GM12864 (cell line): ENCODE data around the gene CNTNAP2.

Source experiments
- DNase-seq: peaks from one replicate; pipeline ENCODE4 v3.0.0-alpha.2; 2011; ENCODE audit warnings: low read depth
- H3K4me3 ChIP-seq: 2 replicates; pipeline ENCODE4 v1.5.1; 2011; ENCODE audit warnings: mild to moderate bottlenecking, low read depth, low read length, control low read depth
- CTCF ChIP-seq: IDR thresholded peaks from 2 replicates; pipeline ENCODE4 v1.5.1; 2011; ENCODE audit warnings: low read depth, mild to moderate bottlenecking, moderate library complexity, low read length, control low read depth, inconsistent platforms; ENCODE audit errors: missing control alignments

CNTNAP2 gene

GRCh38 chr7:146123715-146124114, 7.1 kb downstream of the CNTNAP2 start:
- TF ChIP-seq CTCF: no peak
- no peak for DNase-seq

GRCh38 chr7:146126767-146127509, 10.3 kb downstream of the CNTNAP2 start:
- no peak overlapping the region for H3K4me3 ChIP-seq
- no peak for TF ChIP-seq CTCF
- DNase-seq: no peak

More at GRCh38 chr7:146123715-146124114, 7.1 kb downstream of the CNTNAP2 start:
- no peak overlapping the region for H3K4me3 ChIP-seq

- DNase-seq: no peak
- no peak overlapping the region for H3K4me3 ChIP-seq
- TF ChIP-seq CTCF: no peak
Measured at GRCh38 chr7:146129296-146129695, 12.7 kb downstream of the CNTNAP2 start.

- no peak overlapping the region for H3K4me3 ChIP-seq
- no peak for TF ChIP-seq CTCF
- no peak for DNase-seq
Measured at GRCh38 chr7:146129997-146130396, 13.4 kb downstream of the CNTNAP2 start.

GRCh38 chr7:146131701-146132100, 15.1 kb downstream of the CNTNAP2 start:
- no peak for TF ChIP-seq CTCF
- no peak overlapping the region for H3K4me3 ChIP-seq
- DNase-seq: no peak

GRCh38 chr7:146136357-146136875, 19.8 kb downstream of the CNTNAP2 start:
- H3K4me3 ChIP-seq: no peak overlapping the region
- TF ChIP-seq CTCF: no peak
- DNase-seq: no peak

- no peak for TF ChIP-seq CTCF
- DNase-seq: no peak
- no peak overlapping the region for H3K4me3 ChIP-seq
Measured at GRCh38 chr7:146138926-146139325, 22.3 kb downstream of the CNTNAP2 start.
